IMR-90 (cell line): Measurements from ENCODE around the gene HAUS3. TPM values are rescaled to one million over a fixed set of nuclear protein-coding genes. Genes with fewer than 3 reads are reported as not detected.

Experiments used
- ATAC-seq: fragments of 200-7000 bp; cut with Tn5 transposase; 2 replicates; pipeline ENCODE4 v1.9.1; 2020; ENCODE audit warnings: low read depth, mild to moderate bottlenecking, moderate library complexity
- BruUV-seq: library from RNA; stranded (reverse); fragments of 400-500 nt; replicated peaks from 2 replicates; lab custom pipeline; 2021; lab: Mats Ljungman, UMichigan
- CTCF ChIA-PET: fragments of 300-600 bp; formaldehyde crosslinking; extraction: SDS; loops from one replicate; lab custom pipeline; 2021; ENCODE audit warnings: antibody characterized with exemption; lab: Yijun Ruan, JAX
- POLR2A ChIA-PET: fragments of 300-600 bp; sonication (Branson Sonifier 250); formaldehyde crosslinking; loops from one replicate; lab custom pipeline; 2022; ENCODE audit warnings: antibody characterized with exemption; ENCODE audit not compliant: unreplicated experiment; lab: Charles Lee
- DNase-seq: peaks from one replicate; pipeline ENCODE4 v3.0.0; 2013
- H2AFZ ChIP-seq: replicated peaks from 2 replicates; pipeline ENCODE3; 2013; ENCODE audit warnings: low read length, mild to moderate bottlenecking; ENCODE audit not compliant: poor library complexity
- H2AK5ac ChIP-seq: 2 replicates; pipeline ENCODE4 v1.6.1; 2013; ENCODE audit warnings: low read depth, low read length, inconsistent platforms
- H2AK9ac ChIP-seq: replicated peaks from 2 replicates; pipeline ENCODE3; 2013; ENCODE audit warnings: mild to moderate bottlenecking, low read depth, low read length, moderate library complexity; ENCODE audit not compliant: poor library complexity
- H2BK120ac ChIP-seq: 2 replicates; pipeline ENCODE4 v1.6.1; 2013; ENCODE audit warnings: low read depth, low read length, inconsistent platforms
- H2BK15ac ChIP-seq: 3 replicates; pipeline ENCODE4 v1.6.1; 2013; ENCODE audit warnings: low read depth, low read length, inconsistent platforms
- H2BK20ac ChIP-seq: 2 replicates; pipeline ENCODE4 v1.6.1; 2013; ENCODE audit warnings: low read depth, mild to moderate bottlenecking, inconsistent platforms, low read length, moderate library complexity
- H2BK5ac ChIP-seq: 2 replicates; pipeline ENCODE4 v1.6.1; 2013; ENCODE audit warnings: mild to moderate bottlenecking, low read depth, low read length, inconsistent platforms; ENCODE audit not compliant: poor library complexity, severe bottlenecking
- H3K14ac ChIP-seq: replicated peaks from 2 replicates; pipeline ENCODE4 v1.6.1; 2013; ENCODE audit warnings: low read depth, low read length, inconsistent platforms
- H3K18ac ChIP-seq: 2 replicates; pipeline ENCODE4 v1.6.1; 2013; ENCODE audit warnings: low read depth, low read length, control low read depth
- H3K23ac ChIP-seq: 2 replicates; pipeline ENCODE4 v1.6.1; 2013; ENCODE audit warnings: low read depth, low read length, inconsistent platforms
- H3K27ac ChIP-seq: 2 replicates; pipeline ENCODE4 v1.5.1; 2013; ENCODE audit warnings: mild to moderate bottlenecking, control low read depth, low read length; ENCODE audit not compliant: insufficient read depth
- H3K27me3 ChIP-seq: 2 replicates; pipeline ENCODE4 v1.6.1; 2013; ENCODE audit warnings: low read length; ENCODE audit not compliant: control insufficient read depth, insufficient read depth
- H3K36me3 ChIP-seq: 2 replicates; pipeline ENCODE4 v1.6.1; 2013; ENCODE audit warnings: low read length, mixed read lengths; ENCODE audit not compliant: control insufficient read depth, insufficient read depth
- H3K4ac ChIP-seq: 2 replicates; pipeline ENCODE4 v1.6.1; 2013; ENCODE audit warnings: low read depth, low read length, inconsistent platforms
- H3K4me1 ChIP-seq: 2 replicates; pipeline ENCODE4 v1.6.1; 2013; ENCODE audit warnings: low read length, mixed read lengths; ENCODE audit not compliant: control insufficient read depth, insufficient read depth
- H3K4me2 ChIP-seq: 2 replicates; pipeline ENCODE4 v1.6.1; 2013; ENCODE audit warnings: low read depth, mild to moderate bottlenecking, control low read depth, low read length, moderate library complexity
- H3K4me3 ChIP-seq: 2 replicates; pipeline ENCODE4 v1.5.1; 2013; ENCODE audit warnings: low read depth, mild to moderate bottlenecking, control low read depth, low read length, moderate library complexity; ENCODE audit not compliant: insufficient read depth
- H3K56ac ChIP-seq: 2 replicates; pipeline ENCODE4 v1.6.1; 2013; ENCODE audit warnings: low read length, inconsistent platforms; ENCODE audit not compliant: insufficient read depth; ENCODE audit errors: extremely low read depth
- H3K79me1 ChIP-seq, 2 experiments: 2 replicates each; pipeline ENCODE4 v1.6.1; 2013; ENCODE audit warnings: low read length in 2 of 2, inconsistent platforms in 1 of 2, low read depth in 1 of 2
- H3K9ac ChIP-seq: 2 replicates; pipeline ENCODE4 v1.6.1; 2013; ENCODE audit warnings: low read depth, low read length, control low read depth
- H3K9me1 ChIP-seq: 2 replicates; pipeline ENCODE4 v1.6.1; 2013; ENCODE audit warnings: low read length, inconsistent platforms; ENCODE audit not compliant: insufficient read depth
- H3K9me3 ChIP-seq: 2 replicates; pipeline ENCODE4 v1.6.1; 2013; ENCODE audit warnings: low read length; ENCODE audit not compliant: control insufficient read depth, insufficient read depth
- H4K20me1 ChIP-seq: 2 replicates; pipeline ENCODE4 v1.6.1; 2013; ENCODE audit warnings: low read length, inconsistent platforms; ENCODE audit not compliant: insufficient read depth
- H4K5ac ChIP-seq: 2 replicates; pipeline ENCODE4 v1.6.1; 2013; ENCODE audit warnings: mild to moderate bottlenecking, low read depth, low read length, control low read depth
- H4K8ac ChIP-seq, 2 experiments: 2 replicates each; pipeline ENCODE4 v1.6.1; 2013; ENCODE audit warnings: low read depth in 2 of 2, low read length in 2 of 2, control low read depth in 1 of 2, inconsistent platforms in 1 of 2
- H4K91ac ChIP-seq: 2 replicates; pipeline ENCODE4 v1.6.1; 2013; ENCODE audit warnings: low read depth, low read length, inconsistent platforms; ENCODE audit not compliant: insufficient read depth
- BHLHE40 ChIP-seq: fragments of 150-350 bp; IDR thresholded peaks from 2 replicates; pipeline ENCODE4 v1.6.1; 2016; ENCODE audit warnings: mild to moderate bottlenecking, low read depth, low read length
- CEBPB ChIP-seq: IDR thresholded peaks from 2 replicates; pipeline ENCODE4 v1.6.1; 2012; ENCODE audit warnings: low read depth, low read length, improper control_type of control experiment
- CHD1 ChIP-seq: IDR thresholded peaks from 2 replicates; pipeline ENCODE4 v1.6.1; 2012; ENCODE audit warnings: low read depth, low read length, improper control_type of control experiment
- FOS ChIP-seq: fragments of 150-350 bp; IDR thresholded peaks from 2 replicates; pipeline ENCODE4 v1.6.1; 2016; ENCODE audit warnings: low read depth, low read length
- MAFK ChIP-seq: IDR thresholded peaks from 2 replicates; pipeline ENCODE4 v1.6.1; 2012; ENCODE audit warnings: low read depth, low read length, improper control_type of control experiment
- MAZ ChIP-seq: IDR thresholded peaks from 2 replicates; pipeline ENCODE4 v1.6.1; 2012; ENCODE audit warnings: low read depth, mild to moderate bottlenecking, low read length, improper control_type of control experiment, moderate library complexity, borderline replicate concordance
- MXI1 ChIP-seq: IDR thresholded peaks from 2 replicates; pipeline ENCODE4 v1.6.1; 2012; ENCODE audit warnings: low read depth, mild to moderate bottlenecking, low read length, moderate library complexity, borderline replicate concordance
- NFE2L2 ChIP-seq: fragments of 150-350 bp; IDR thresholded peaks from 2 replicates; pipeline ENCODE4 v1.6.1; 2016; ENCODE audit warnings: low read depth, mild to moderate bottlenecking, low read length
- RAD21 ChIP-seq: IDR thresholded peaks from 2 replicates; pipeline ENCODE4 v1.6.1; 2012; ENCODE audit warnings: low read length, improper control_type of control experiment
- RCOR1 ChIP-seq: IDR thresholded peaks from 2 replicates; pipeline ENCODE4 v1.6.1; 2012; ENCODE audit warnings: mild to moderate bottlenecking, low read length, improper control_type of control experiment; ENCODE audit not compliant: insufficient replicate concordance
- RFX5 ChIP-seq: IDR thresholded peaks from 2 replicates; pipeline ENCODE4 v1.8.0; 2012; ENCODE audit warnings: low read depth, mild to moderate bottlenecking, low read length, moderate library complexity
- WGBS, 2 experiments: methylation state at CpG; one replicate each; pipeline versions ENCODE4 v1.1.5 to v1.1.7; 2013; ENCODE audit warnings: missing lambda C conversion rate in 2 of 2; ENCODE audit not compliant: insufficient read length in 1 of 2; ENCODE audit errors: extremely low coverage in 2 of 2; 5-methylcytosine and 5-hydroxymethylcytosine counted together
- dilution Hi-C: fragments of 300-500 bp; cut with HindIII; formaldehyde crosslinking; loops from one replicate; pipeline ENCODE4 v1.14.3; 2018; ENCODE audit warnings: low sequenced_read_pairs; ENCODE audit not compliant: unreplicated experiment
- in situ Hi-C: fragments of 300-500 bp; cut with MboI; formaldehyde crosslinking; loops from 3 replicates; pipeline ENCODE4 v1.14.3; 2019; ENCODE audit warnings: low sequenced_read_pairs, inconsistent platforms, mixed read lengths
- intact Hi-C: fragments of 100-400 bp; cut with micrococcal nuclease; formaldehyde crosslinking; loops from 2 replicates; pipeline ENCODE4 v1.10.0; 2022
- polyA plus RNA-seq, 3 experiments: library from polyadenylated mRNA; depleted of rRNA; stranded (reverse); fragments of >200 nt; gene quantifications; 2 replicates each; pipeline ENCODE4 v1.2.3, GENCODE V29; 2012; ENCODE audit warnings: low replicate concordance in 1 of 3
- total RNA-seq: library from RNA; depleted of rRNA; stranded (reverse); fragments of >200 nt; gene quantifications from 2 replicates; pipeline ENCODE4 v1.2.3, GENCODE V29; 2012
- TF ChIP-seq, protein P1 (sequence below): conservative IDR thresholded peaks from 2 replicates; pipeline ENCODE4 v1.5.1; 2012; ENCODE audit warnings: mild to moderate bottlenecking, low read depth, low read length, improper control_type of control experiment
- TF ChIP-seq, protein P2 (sequence below): fragments of 150-350 bp; IDR thresholded peaks from 2 replicates; pipeline ENCODE4 v1.6.1; 2017; ENCODE audit warnings: mild to moderate bottlenecking, antibody characterized with exemption, low read length, low read depth

Gene HAUS3
- total and polyA plus RNA-seq, 2 of the 4 experiments (the other 2 are of a cell fraction), result 4.3 to 4.8 TPM

DNA sequence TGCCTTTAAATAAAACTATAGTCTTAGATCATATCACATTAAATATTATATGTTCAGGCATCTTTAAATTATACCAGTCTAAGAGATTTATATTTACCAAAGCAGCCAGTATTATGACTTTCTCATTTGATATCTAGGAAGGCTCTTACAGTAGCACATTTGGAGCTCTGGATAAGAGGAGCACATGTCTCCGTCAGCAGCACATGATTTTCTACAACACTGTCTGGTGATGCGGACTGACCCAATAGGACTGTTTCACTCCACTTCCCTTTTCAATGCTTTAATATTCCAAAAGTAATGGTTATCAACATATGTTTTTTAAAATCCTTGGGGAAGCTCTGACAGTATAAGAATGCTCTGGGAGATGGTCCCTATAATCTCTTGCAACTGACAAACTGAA is 61.5 kb downstream of the HAUS3 start:
- Histone ChIP-seq H3K23ac (no peak overlapping the region), H3K14ac (no peak overlapping the region), H3K56ac (no peak overlapping the region), H2AK9ac (no peak overlapping the region), H3K18ac (no peak overlapping the region), H4K91ac (no peak overlapping the region), H3K4me2 (no peak overlapping the region), H3K79me1 (no peaks in the 10 kb centered on the region; a peak in 1 of 4 replicates), H3K9ac (no peak overlapping the region), H2AFZ (no peak overlapping the region), H3K4me3 (no peak overlapping the region), H2BK120ac (no peak overlapping the region), H3K36me3 (no peaks in the 10 kb centered on the region), H3K27ac (no peak overlapping the region), H3K27me3 (no peaks in the 10 kb centered on the region), H2AK5ac (no peak overlapping the region), H3K4ac (no peak overlapping the region), H3K9me1 (peaks cover 9% of the 10 kb centered on the region; the same call in 1 of the 2 replicates), H3K4me1 (no peaks in the 10 kb centered on the region), H2BK15ac (no peak overlapping the region), H2BK20ac (no peak overlapping the region), H2BK5ac (no peak overlapping the region), H3K9me3 (no peaks in the 10 kb centered on the region), H4K8ac (no peak overlapping the region), H4K20me1 (no peaks in the 10 kb centered on the region), H4K5ac (no peak overlapping the region)
- intact Hi-C loops, result no loop called here
- POLR2A ChIA-PET, result no interaction called here
- WGBS, 2 experiments, result no CpG with 5 or more reads among the region's 2 CpGs
- CTCF ChIA-PET, result no interaction called here
- dilution Hi-C loops, result no loop called here
- ATAC-seq (no peak), DNase-seq (no peak)
- TF ChIP-seq CHD1 (no peak), MAFK (no peak), BHLHE40 (no peak), MXI1 (no peak), RCOR1 (no peak), RAD21 (no peak), CEBPB (no peak), NFE2L2 (no peak), RFX5 (no peak), MAZ (no peak), FOS (no peak)
- TF ChIP-seq, protein P1, sequence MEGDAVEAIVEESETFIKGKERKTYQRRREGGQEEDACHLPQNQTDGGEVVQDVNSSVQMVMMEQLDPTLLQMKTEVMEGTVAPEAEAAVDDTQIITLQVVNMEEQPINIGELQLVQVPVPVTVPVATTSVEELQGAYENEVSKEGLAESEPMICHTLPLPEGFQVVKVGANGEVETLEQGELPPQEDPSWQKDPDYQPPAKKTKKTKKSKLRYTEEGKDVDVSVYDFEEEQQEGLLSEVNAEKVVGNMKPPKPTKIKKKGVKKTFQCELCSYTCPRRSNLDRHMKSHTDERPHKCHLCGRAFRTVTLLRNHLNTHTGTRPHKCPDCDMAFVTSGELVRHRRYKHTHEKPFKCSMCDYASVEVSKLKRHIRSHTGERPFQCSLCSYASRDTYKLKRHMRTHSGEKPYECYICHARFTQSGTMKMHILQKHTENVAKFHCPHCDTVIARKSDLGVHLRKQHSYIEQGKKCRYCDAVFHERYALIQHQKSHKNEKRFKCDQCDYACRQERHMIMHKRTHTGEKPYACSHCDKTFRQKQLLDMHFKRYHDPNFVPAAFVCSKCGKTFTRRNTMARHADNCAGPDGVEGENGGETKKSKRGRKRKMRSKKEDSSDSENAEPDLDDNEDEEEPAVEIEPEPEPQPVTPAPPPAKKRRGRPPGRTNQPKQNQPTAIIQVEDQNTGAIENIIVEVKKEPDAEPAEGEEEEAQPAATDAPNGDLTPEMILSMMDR, result no peak
- TF ChIP-seq, protein P2, sequence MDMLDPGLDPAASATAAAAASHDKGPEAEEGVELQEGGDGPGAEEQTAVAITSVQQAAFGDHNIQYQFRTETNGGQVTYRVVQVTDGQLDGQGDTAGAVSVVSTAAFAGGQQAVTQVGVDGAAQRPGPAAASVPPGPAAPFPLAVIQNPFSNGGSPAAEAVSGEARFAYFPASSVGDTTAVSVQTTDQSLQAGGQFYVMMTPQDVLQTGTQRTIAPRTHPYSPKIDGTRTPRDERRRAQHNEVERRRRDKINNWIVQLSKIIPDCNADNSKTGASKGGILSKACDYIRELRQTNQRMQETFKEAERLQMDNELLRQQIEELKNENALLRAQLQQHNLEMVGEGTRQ, result no peak
- in situ Hi-C loops, result no loop called here
- BruUV-seq, result no TSS peak
